Stimulated activated naive B cell treated with anti-CD40 and anti-IgM and Interleukin-4, amounts not matched to agents 10 μg/mL and 1 μg/mL and 100 μg/mL, for 72 hours (primary cell): ENCODE results near the gene ITGA6.
"Not testable (repeated sequence)": the region's sequence is repeated elsewhere in the genome, so short reads cannot be mapped to it uniquely, and the experiment has no call there.

Source experiments
- ATAC-seq, 2 donors: fragments of 150-1000 bp; cut with Tn5 transposase; replicated peaks; 2 replicates each; pipeline ENCODE4 v1.10.0; 2021; ENCODE audit warnings: moderate library complexity in 1 of 2
- DNase-seq: peaks from one replicate; pipeline ENCODE4 v3.0.0; 2021
- H3K27ac Mint-ChIP-seq: one replicate; pipeline ENCODE4 v1.8.0; 2022; ENCODE audit warnings: mild to moderate bottlenecking, mixed read lengths
- H3K27me3 Mint-ChIP-seq, 2 donors: one replicate each; pipeline ENCODE4 v1.8.0; 2022; ENCODE audit warnings: mixed read lengths in 2 of 2
- H3K36me3 Mint-ChIP-seq, 2 donors: one replicate each; pipeline ENCODE4 v1.8.0; 2022; ENCODE audit warnings: mixed read lengths in 2 of 2, mild to moderate bottlenecking in 1 of 2
- H3K4me1 Mint-ChIP-seq, 2 donors: one replicate each; pipeline ENCODE4 v1.8.0; 2022; ENCODE audit warnings: mixed read lengths in 2 of 2, mild to moderate bottlenecking in 1 of 2
- H3K4me3 Mint-ChIP-seq, 2 donors: one replicate each; pipeline ENCODE4 v1.8.0; 2022; ENCODE audit warnings: mild to moderate bottlenecking in 2 of 2, mixed read lengths in 2 of 2, moderate library complexity in 1 of 2
- H3K9me3 Mint-ChIP-seq, 2 donors: one replicate each; pipeline ENCODE4 v1.8.0; 2022; ENCODE audit warnings: mixed read lengths in 2 of 2, mild to moderate bottlenecking in 1 of 2

Gene ITGA6

GRCh38 chr2:172525601-172526000 lies 98.2 kb downstream of the ITGA6 start:
- Mint-ChIP-seq H3K4me3 (no peak overlapping the region), H3K27ac (no peak overlapping the region), H3K27me3 (no peaks in the 10 kb centered on the region), H3K36me3 (peaks cover 26 to 36% of the 10 kb centered on the region in 2 donors), H3K9me3 (peaks cover 17 to 22% of the 10 kb centered on the region in 2 donors), H3K4me1 (peaks cover 0 to 15% of the 10 kb centered on the region in 2 donors)
- no peak for ATAC-seq
- DNase-seq = no peak

- H3K4me1 Mint-ChIP-seq = peaks cover 0 to 17% of the 10 kb centered on the region in 2 donors
- peaks cover 25 to 32% of the 10 kb centered on the region in 2 donors for H3K9me3 Mint-ChIP-seq
- H3K4me3 Mint-ChIP-seq = no peak overlapping the region
- ATAC-seq (no peak), DNase-seq (no peak)
- no peak overlapping the region for H3K27ac Mint-ChIP-seq
- peaks cover 34 to 54% of the 10 kb centered on the region in 2 donors for H3K36me3 Mint-ChIP-seq
- no peaks in the 10 kb centered on the region for H3K27me3 Mint-ChIP-seq
Measured at GRCh38 chr2:172531309-172531708, 103.9 kb downstream of the ITGA6 start.

DNA sequence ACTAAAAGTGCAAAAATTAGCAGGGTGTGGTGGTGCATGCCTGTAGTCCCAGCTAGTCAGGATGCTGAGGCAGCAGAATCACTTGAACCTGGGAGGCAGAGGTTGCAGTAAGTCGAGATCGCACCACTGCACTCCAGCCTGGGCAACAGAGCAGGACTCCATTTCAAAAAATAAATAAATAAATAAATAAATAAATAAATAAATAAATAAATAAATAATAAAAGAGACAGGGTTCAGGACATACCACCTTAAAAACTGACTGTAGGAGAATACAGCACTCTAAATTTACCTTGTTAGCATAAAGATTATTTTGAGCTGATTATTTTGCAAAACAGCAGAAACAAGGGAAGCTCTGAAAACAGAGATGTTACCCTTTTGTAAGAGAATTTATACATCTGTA lies 105.1 kb downstream of the ITGA6 start:
- H3K4me1 Mint-ChIP-seq = peaks cover 0 to 17% of the 10 kb centered on the region in 2 donors
- H3K27me3 Mint-ChIP-seq, H3K4me3 Mint-ChIP-seq, DNase-seq, H3K27ac Mint-ChIP-seq, ATAC-seq: not testable (repeated sequence)
- peaks cover 26 to 32% of the 10 kb centered on the region in 2 donors for H3K9me3 Mint-ChIP-seq
- peaks cover 38 to 63% of the 10 kb centered on the region in 2 donors for H3K36me3 Mint-ChIP-seq

GRCh38 chr2:172533687-172534086 lies 106.3 kb downstream of the ITGA6 start:
- ATAC-seq = no peak
- Mint-ChIP-seq H3K27ac (no peak overlapping the region), H3K36me3 (peaks cover 41 to 60% of the 10 kb centered on the region in 2 donors), H3K27me3 (no peaks in the 10 kb centered on the region), H3K4me3 (no peak overlapping the region), H3K4me1 (peaks cover 0 to 17% of the 10 kb centered on the region in 2 donors), H3K9me3 (peaks cover 26 to 32% of the 10 kb centered on the region in 2 donors)
- no peak for DNase-seq

GRCh38 chr2:172535119-172535518 lies 107.7 kb downstream of the ITGA6 start:
- no peak for ATAC-seq
- DNase-seq = no peak
- Mint-ChIP-seq H3K9me3 (peaks cover 27 to 28% of the 10 kb centered on the region in 2 donors), H3K4me1 (peaks cover 0 to 8% of the 10 kb centered on the region in 2 donors), H3K27ac (no peak overlapping the region), H3K4me3 (no peak overlapping the region), H3K27me3 (no peaks in the 10 kb centered on the region), H3K36me3 (peaks cover 38 to 50% of the 10 kb centered on the region in 2 donors)

GRCh38 chr2:172537851-172538250 lies 110.5 kb downstream of the ITGA6 start:
- H3K4me1 Mint-ChIP-seq, ATAC-seq, H3K27ac Mint-ChIP-seq, H3K4me3 Mint-ChIP-seq, DNase-seq, H3K27me3 Mint-ChIP-seq: not testable (repeated sequence)
- Mint-ChIP-seq H3K36me3 (peaks cover 38 to 48% of the 10 kb centered on the region in 2 donors), H3K9me3 (peaks cover 29 to 32% of the 10 kb centered on the region in 2 donors)

DNA sequence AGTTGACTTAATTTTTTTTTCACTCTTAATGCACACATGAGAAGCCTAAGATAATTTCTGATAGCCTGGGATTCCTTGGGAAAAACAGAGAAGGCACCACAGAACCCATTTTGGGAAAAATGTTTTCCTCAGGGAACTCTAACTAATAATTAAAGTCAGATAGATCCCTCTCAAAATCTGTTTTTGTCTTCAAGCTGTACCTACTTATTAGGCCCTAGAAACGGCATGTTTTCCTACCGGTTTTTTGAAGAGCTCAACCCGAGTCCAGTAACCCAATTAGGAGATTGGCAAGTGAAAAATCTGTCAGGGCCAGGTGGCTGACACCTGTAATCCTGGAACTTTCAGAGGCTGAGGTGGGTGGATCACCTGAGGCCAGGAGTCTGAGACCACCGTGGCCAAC lies 112.4 kb downstream of the ITGA6 start:
- peaks cover 31% of the 10 kb centered on the region in 2 donors for H3K9me3 Mint-ChIP-seq
- H3K4me1 Mint-ChIP-seq = peaks cover 0 to 3% of the 10 kb centered on the region in 2 donors
- ATAC-seq (no peak), DNase-seq (no peak)
- no peaks in the 10 kb centered on the region for H3K27me3 Mint-ChIP-seq
- peaks cover 41 to 46% of the 10 kb centered on the region in 2 donors for H3K36me3 Mint-ChIP-seq
- no peak overlapping the region for H3K27ac Mint-ChIP-seq
- H3K4me3 Mint-ChIP-seq = no peak overlapping the region

- DNase-seq (no peak), ATAC-seq (no peak)
- H3K27me3 Mint-ChIP-seq = no peaks in the 10 kb centered on the region
- peaks cover 24 to 26% of the 10 kb centered on the region in 2 donors for H3K9me3 Mint-ChIP-seq
- peaks cover 0 to 3% of the 10 kb centered on the region in 2 donors for H3K4me1 Mint-ChIP-seq
- H3K4me3 Mint-ChIP-seq = no peak overlapping the region
- H3K36me3 Mint-ChIP-seq = peaks cover 34 to 43% of the 10 kb centered on the region in 2 donors
- no peak overlapping the region for H3K27ac Mint-ChIP-seq
Measured at GRCh38 chr2:172540421-172540820, 113.0 kb downstream of the ITGA6 start.

DNA sequence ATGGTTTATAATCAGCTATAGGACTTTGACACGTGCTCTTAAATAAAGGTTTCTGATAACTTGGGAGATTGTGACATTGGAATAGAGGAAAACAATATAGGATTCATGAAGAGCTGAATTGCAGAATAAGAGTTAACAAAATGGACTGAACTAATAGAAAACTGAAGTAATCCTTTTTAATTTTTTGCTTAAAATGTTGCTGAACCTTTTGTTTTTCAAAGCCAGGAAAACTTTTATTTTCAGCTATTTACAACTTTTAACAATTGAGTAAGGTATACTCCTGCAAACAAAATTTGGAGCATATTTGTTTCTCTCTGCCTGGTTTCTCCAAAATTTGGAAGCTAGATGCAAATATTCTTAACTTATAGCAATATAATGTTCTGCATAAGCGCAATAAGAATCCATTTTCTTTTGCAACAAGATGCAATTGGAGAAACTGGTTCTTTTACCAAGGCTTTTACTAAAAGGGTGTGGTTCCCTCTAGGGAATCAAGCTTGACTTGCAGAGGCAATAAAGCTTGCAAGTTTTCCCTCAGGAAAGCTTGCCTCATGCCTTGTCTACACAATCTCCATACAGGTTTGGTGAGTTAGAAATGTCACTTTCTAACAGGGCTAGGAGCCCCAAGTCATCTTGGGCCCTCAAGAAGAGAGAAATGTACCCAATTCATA lies 118.2 kb downstream of the ITGA6 start:
- H3K9me3 Mint-ChIP-seq = peaks cover 22 to 27% of the 10 kb centered on the region in 2 donors
- H3K4me3 Mint-ChIP-seq = no peak overlapping the region
- DNase-seq (no peak), ATAC-seq (no peak)
- H3K27me3 Mint-ChIP-seq = no peaks in the 10 kb centered on the region
- H3K4me1 Mint-ChIP-seq = peaks cover 3 to 15% of the 10 kb centered on the region in 2 donors
- H3K27ac Mint-ChIP-seq = no peak overlapping the region
- H3K36me3 Mint-ChIP-seq = peaks cover 31 to 45% of the 10 kb centered on the region in 2 donors

DNA sequence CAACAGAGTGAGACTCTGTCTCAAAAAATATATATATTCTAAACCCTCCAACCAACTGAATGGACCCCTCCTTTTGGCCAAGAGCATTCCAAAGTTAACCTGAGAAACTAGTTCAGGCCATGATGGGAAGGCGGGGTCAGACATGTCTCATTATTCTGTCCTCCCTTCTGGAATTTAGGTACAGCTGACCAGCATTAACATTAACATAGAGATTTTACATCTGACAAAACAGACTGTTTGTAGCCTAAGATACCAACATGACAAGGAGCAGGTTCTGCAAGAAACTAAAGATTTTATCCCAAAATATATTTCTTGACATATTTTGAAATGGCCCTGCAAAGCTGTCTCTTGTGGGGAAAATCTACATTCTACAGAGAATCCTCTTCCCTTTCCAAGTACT lies 121.7 kb downstream of the ITGA6 start:
- no peak overlapping the region for H3K4me3 Mint-ChIP-seq
- H3K9me3 Mint-ChIP-seq = peaks cover 8 to 10% of the 10 kb centered on the region in 2 donors
- H3K36me3 Mint-ChIP-seq = peaks cover 18 to 29% of the 10 kb centered on the region in 2 donors
- H3K27ac Mint-ChIP-seq = no peak overlapping the region
- peaks cover 2 to 32% of the 10 kb centered on the region in 2 donors for H3K4me1 Mint-ChIP-seq
- DNase-seq (no peak), ATAC-seq (no peak)
- H3K27me3 Mint-ChIP-seq = no peaks in the 10 kb centered on the region

DNA sequence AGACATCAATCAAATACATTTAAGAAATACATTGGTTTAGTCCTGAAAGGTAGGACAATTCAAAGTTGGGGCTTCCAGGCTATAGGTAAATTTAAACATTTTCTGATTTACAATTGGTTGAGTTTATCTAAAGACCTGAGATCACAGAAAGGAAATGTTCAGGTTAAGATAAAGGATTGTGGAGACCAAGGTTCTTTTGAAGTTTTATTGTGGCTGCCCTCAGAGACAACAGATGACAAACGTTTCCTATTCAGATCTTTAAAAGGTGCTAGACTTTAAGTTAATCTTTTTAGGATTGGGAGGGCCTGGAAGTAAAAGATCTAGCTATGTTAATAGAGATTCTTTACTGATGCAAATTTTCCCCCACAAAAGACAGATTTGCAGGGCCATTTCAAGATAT lies 122.4 kb downstream of the ITGA6 start:
- not testable (repeated sequence) for H3K27me3 Mint-ChIP-seq, H3K27ac Mint-ChIP-seq, ATAC-seq, H3K9me3 Mint-ChIP-seq, DNase-seq, H3K4me3 Mint-ChIP-seq
- peaks cover 5 to 38% of the 10 kb centered on the region in 2 donors for H3K4me1 Mint-ChIP-seq
- peaks cover 14 to 25% of the 10 kb centered on the region in 2 donors for H3K36me3 Mint-ChIP-seq

DNA sequence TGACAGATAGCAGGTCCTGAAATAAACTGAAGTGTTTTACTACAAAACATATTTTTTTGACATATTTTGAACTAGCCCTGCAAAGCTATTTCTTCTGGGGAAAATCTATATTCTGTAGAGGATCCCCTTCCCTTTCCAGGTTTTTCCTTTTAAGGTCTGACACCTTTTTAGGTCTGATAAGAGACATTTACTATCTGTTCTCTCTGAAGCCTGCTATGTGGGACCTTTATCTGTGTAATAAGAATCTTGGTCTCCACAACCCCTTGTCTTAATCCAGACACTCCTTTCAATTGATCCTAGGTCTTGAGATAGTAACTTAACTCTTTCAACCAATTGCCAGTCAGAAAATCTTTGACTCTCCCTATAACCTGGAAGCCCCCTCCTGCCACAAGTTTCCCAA lies 123.0 kb downstream of the ITGA6 start:
- DNase-seq (no peak), ATAC-seq (no peak)
- Mint-ChIP-seq H3K9me3 (peaks cover 7% of the 10 kb centered on the region in 2 donors), H3K4me1 (peaks cover 8 to 44% of the 10 kb centered on the region in 2 donors), H3K4me3 (no peak overlapping the region), H3K27me3 (no peaks in the 10 kb centered on the region), H3K27ac (no peak overlapping the region), H3K36me3 (peaks cover 14 to 22% of the 10 kb centered on the region in 2 donors)

DNA sequence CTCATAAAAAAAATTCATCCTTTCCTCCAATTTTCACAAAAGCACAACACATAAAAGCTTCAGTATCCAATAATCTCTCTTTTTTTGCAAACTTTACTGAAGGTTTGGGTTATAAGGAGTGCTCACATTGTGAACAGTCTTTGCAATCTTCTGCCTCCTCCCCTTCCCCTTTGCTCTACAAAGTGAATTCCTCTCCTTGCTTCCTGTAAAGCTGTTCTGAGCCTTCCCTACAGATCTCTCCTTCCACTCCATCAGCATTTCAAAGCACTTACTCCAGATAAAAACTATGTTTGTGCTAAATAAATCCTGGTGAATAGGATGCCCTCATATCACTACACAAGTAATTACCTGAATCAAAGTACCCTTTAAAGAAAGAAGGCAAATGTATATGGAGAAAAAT lies 123.9 kb downstream of the ITGA6 start:
- Mint-ChIP-seq H3K9me3 (peaks cover 7% of the 10 kb centered on the region in 2 donors), H3K27me3 (no peaks in the 10 kb centered on the region), H3K4me1 (peaks cover 8 to 41% of the 10 kb centered on the region in 2 donors), H3K4me3 (no peak overlapping the region), H3K27ac (no peak overlapping the region), H3K36me3 (peaks cover 12 to 20% of the 10 kb centered on the region in 2 donors)
- DNase-seq (no peak), ATAC-seq (no peak)

- Mint-ChIP-seq H3K27me3 (no peaks in the 10 kb centered on the region), H3K4me3 (no peak overlapping the region), H3K9me3 (peaks cover 2 to 6% of the 10 kb centered on the region in 2 donors), H3K36me3 (peaks cover 6 to 13% of the 10 kb centered on the region in 2 donors), H3K4me1 (peaks cover 11 to 38% of the 10 kb centered on the region in 2 donors), H3K27ac (no peak overlapping the region)
- ATAC-seq = no peak
- DNase-seq = no peak
Measured at GRCh38 chr2:172552547-172553291, 125.3 kb downstream of the ITGA6 start.
